NCI-H1694 treated with DMSO at 0.1 percent for 48 hours (cell line): ENCODE measurements around the gene MMRN2.
A peak's percentile ranks its signal among the peaks of the same experiment; 100 is the strongest.
"Not testable (repeated sequence)": the region's sequence is repeated elsewhere in the genome, so short reads cannot be mapped to it uniquely, and the experiment has no call there.

Experiments used
- DNase-seq: peaks from one replicate; lab custom pipeline; 2025; lab: John Stamatoyannopoulos, UW

MMRN2 gene

GRCh38 chr10:86941991-86942421 is 15.4 kb downstream of the MMRN2 start:
- no peak for DNase-seq

GRCh38 chr10:86941426-86941825 is 16.0 kb downstream of the MMRN2 start:
- DNase-seq: no peak

- no peak for DNase-seq
Measured at GRCh38 chr10:86940677-86941076, 16.7 kb downstream of the MMRN2 start.

GRCh38 chr10:86940076-86940475 is 17.3 kb downstream of the MMRN2 start:
- not testable (repeated sequence) for DNase-seq

- DNase-seq: no peak
Measured at GRCh38 chr10:86938260-86938659, 19.2 kb downstream of the MMRN2 start.

GRCh38 chr10:86937502-86938154 is 19.8 kb downstream of the MMRN2 start:
- no peak for DNase-seq

- DNase-seq: no peak
Measured at GRCh38 chr10:86936661-86937501, 20.5 kb downstream of the MMRN2 start.

- not testable (repeated sequence) for DNase-seq
Measured at GRCh38 chr10:86934162-86934711, 23.2 kb downstream of the MMRN2 start.

GRCh38 chr10:86932674-86933073 is 24.7 kb downstream of the MMRN2 start:
- DNase-seq: no peak

GRCh38 chr10:86931872-86932271 is 25.5 kb downstream of the MMRN2 start:
- no peak for DNase-seq

- no peak for DNase-seq
Measured at GRCh38 chr10:86929468-86930380, 27.7 kb downstream of the MMRN2 start.

GRCh38 chr10:86922553-86922961 is 34.9 kb downstream of the MMRN2 start:
- DNase-seq: no peak

GRCh38 chr10:86918022-86918471 is 39.4 kb downstream of the MMRN2 start:
- no peak for DNase-seq

- DNase-seq: no peak
Measured at GRCh38 chr10:86914734-86915133, 42.7 kb downstream of the MMRN2 start.

GRCh38 chr10:86905429-86905828 is 52.0 kb downstream of the MMRN2 start:
- DNase-seq: no peak

GRCh38 chr10:86904600-86904999 is 52.8 kb downstream of the MMRN2 start:
- no peak for DNase-seq

- no peak for DNase-seq
Measured at GRCh38 chr10:86900955-86901354, 56.5 kb downstream of the MMRN2 start.

- DNase-seq: peak; percentile 44
Measured at GRCh38 chr10:86899670-86900276, 57.6 kb downstream of the MMRN2 start.

- no peak for DNase-seq
Measured at GRCh38 chr10:86899132-86899531, 58.3 kb downstream of the MMRN2 start.

- DNase-seq: no peak
Measured at GRCh38 chr10:86898511-86898910, 58.9 kb downstream of the MMRN2 start.

GRCh38 chr10:86889997-86890396 is 67.4 kb downstream of the MMRN2 start:
- no peak for DNase-seq
